ENCODE measurements around the gene SIN3B.

The SIN3B gene

DNA sequence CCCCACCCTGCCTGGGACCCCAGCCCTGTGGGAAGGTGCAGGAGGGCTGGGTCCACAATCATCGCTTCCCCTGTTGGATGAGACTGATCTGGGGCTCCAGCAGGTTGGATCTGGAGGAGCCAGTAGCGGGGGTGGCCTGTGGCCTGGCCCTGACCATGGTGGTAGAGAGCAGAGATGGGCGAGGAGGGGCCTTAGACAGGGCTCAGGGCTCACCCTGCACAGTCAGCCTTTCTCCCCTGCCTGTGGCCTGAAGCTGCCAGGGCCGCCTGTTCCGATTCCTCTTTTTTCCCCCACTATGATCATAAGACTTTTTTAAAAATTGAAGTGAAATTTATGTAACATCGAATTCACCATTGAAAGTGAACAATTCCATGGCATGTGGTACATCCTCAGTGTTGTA lies 18.2 kb downstream of the SIN3B start:
- Histone ChIP-seq H3K4me3 (ENCODE audit: low read length) (no peak overlapping the region), H3K36me3 (ENCODE audit: control insufficient read depth, low read length) (peaks cover 94% of the 10 kb centered on the region), H3K27me3 (ENCODE audit: control insufficient read depth, low read length) (no peaks in the 10 kb centered on the region), H3F3A (ENCODE audit: control insufficient read depth, insufficient read depth) (no peaks in the 10 kb centered on the region), H4K20me1 (ENCODE audit: control insufficient read depth, insufficient read depth, low read depth, low read length) (no peaks in the 10 kb centered on the region), H3K4me2 (ENCODE audit: low read length) (no peak overlapping the region), H3K4me1 (ENCODE audit: control insufficient read depth, low read length) (no peaks in the 10 kb centered on the region), H3K27ac (ENCODE audit: low read depth, low read length) (no peak overlapping the region), H3K79me2 (ENCODE audit: control insufficient read depth, low read length) (no peaks in the 10 kb centered on the region), H3K9me2 (replicated peaks; ENCODE audit: control insufficient read depth, low read length) (no peaks in the 10 kb centered on the region), H3K9me3 (ENCODE audit: control insufficient read depth, insufficient read depth, low read length) (no peaks in the 10 kb centered on the region)
- TF ChIP-seq, protein P1, sequence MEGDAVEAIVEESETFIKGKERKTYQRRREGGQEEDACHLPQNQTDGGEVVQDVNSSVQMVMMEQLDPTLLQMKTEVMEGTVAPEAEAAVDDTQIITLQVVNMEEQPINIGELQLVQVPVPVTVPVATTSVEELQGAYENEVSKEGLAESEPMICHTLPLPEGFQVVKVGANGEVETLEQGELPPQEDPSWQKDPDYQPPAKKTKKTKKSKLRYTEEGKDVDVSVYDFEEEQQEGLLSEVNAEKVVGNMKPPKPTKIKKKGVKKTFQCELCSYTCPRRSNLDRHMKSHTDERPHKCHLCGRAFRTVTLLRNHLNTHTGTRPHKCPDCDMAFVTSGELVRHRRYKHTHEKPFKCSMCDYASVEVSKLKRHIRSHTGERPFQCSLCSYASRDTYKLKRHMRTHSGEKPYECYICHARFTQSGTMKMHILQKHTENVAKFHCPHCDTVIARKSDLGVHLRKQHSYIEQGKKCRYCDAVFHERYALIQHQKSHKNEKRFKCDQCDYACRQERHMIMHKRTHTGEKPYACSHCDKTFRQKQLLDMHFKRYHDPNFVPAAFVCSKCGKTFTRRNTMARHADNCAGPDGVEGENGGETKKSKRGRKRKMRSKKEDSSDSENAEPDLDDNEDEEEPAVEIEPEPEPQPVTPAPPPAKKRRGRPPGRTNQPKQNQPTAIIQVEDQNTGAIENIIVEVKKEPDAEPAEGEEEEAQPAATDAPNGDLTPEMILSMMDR (IDR thresholded peaks at IDR 0.05; ENCODE audit: low read depth, low read length, poor library complexity, severe bottlenecking) = no peak
- TF ChIP-seq EZH2phosphoT487 (IDR thresholded peaks at IDR 0.05; ENCODE audit: borderline replicate concordance, low read length) = no peak

DNA sequence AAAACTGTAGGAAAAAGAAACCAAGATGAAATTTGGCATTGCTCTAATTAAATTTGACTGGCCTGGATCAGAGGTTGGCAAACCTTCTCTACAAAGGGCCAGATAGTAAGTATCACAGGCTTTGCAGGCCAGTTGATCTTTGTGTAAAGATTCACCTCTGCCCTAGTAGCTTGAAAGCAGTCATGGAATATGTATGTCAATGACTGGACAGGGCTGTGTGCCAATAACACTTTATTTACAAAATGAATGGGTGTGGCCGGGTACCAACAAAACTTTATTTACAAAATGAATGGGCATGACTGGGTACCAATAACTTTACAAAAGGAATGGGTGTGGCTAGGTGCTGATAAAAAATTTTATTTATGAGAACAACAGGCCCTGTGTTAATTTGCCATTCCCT lies 20.0 kb downstream of the SIN3B start:
- Histone ChIP-seq H3K27ac (ENCODE audit: low read depth, low read length) (no peak overlapping the region), H3F3A (ENCODE audit: control insufficient read depth, insufficient read depth) (no peaks in the 10 kb centered on the region), H3K27me3 (ENCODE audit: control insufficient read depth, low read length) (no peaks in the 10 kb centered on the region), H3K36me3 (ENCODE audit: control insufficient read depth, low read length) (peaks cover 93% of the 10 kb centered on the region), H3K4me3 (ENCODE audit: low read length) (no peak overlapping the region), H3K9me3 (ENCODE audit: control insufficient read depth, insufficient read depth, low read length) (no peaks in the 10 kb centered on the region), H3K4me1 (ENCODE audit: control insufficient read depth, low read length) (no peaks in the 10 kb centered on the region), H4K20me1 (ENCODE audit: control insufficient read depth, insufficient read depth, low read depth, low read length) (no peaks in the 10 kb centered on the region), H3K4me2 (ENCODE audit: low read length) (no peak overlapping the region), H3K79me2 (ENCODE audit: control insufficient read depth, low read length) (no peaks in the 10 kb centered on the region), H3K9me2 (replicated peaks; ENCODE audit: control insufficient read depth, low read length) (no peaks in the 10 kb centered on the region)
- TF ChIP-seq, protein P1 (IDR thresholded peaks at IDR 0.05; ENCODE audit: low read depth, low read length, poor library complexity, severe bottlenecking) = no peak
- no peak for TF ChIP-seq EZH2phosphoT487 (IDR thresholded peaks at IDR 0.05; ENCODE audit: borderline replicate concordance, low read length)

DNA sequence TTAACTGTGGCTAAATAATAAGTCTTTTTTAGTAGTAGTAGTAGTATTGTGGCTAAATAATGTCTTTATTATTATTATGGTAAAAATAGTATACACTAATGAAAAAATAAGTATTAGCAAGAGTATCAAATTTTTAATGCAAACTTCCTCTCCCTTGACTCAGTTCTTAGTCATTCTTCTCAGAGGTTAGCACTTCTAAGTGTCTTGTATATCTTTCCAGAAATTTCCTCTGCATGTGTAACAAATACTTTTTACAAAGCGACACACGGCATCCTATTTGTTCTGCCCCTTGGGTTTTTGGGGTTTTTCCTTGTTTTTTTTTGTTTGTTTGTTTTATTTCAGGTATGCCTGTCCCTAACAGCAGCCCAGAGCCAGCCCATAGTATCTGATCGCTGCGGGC lies 20.9 kb downstream of the SIN3B start:
- Histone ChIP-seq H3K4me3 (ENCODE audit: low read length) (no peak overlapping the region), H3K9me3 (ENCODE audit: control insufficient read depth, insufficient read depth, low read length) (no peaks in the 10 kb centered on the region), H3F3A (ENCODE audit: control insufficient read depth, insufficient read depth) (no peaks in the 10 kb centered on the region), H3K36me3 (ENCODE audit: control insufficient read depth, low read length) (peaks cover 93% of the 10 kb centered on the region), H3K9me2 (replicated peaks; ENCODE audit: control insufficient read depth, low read length) (no peaks in the 10 kb centered on the region), H3K27me3 (ENCODE audit: control insufficient read depth, low read length) (no peaks in the 10 kb centered on the region), H3K4me1 (ENCODE audit: control insufficient read depth, low read length) (no peaks in the 10 kb centered on the region), H3K27ac (ENCODE audit: low read depth, low read length) (no peak overlapping the region), H3K79me2 (ENCODE audit: control insufficient read depth, low read length) (no peaks in the 10 kb centered on the region), H3K4me2 (ENCODE audit: low read length) (no peak overlapping the region), H4K20me1 (ENCODE audit: control insufficient read depth, insufficient read depth, low read depth, low read length) (no peaks in the 10 kb centered on the region)
- TF ChIP-seq, protein P1 (IDR thresholded peaks at IDR 0.05; ENCODE audit: low read depth, low read length, poor library complexity, severe bottlenecking) = no peak
- no peak for TF ChIP-seq EZH2phosphoT487 (IDR thresholded peaks at IDR 0.05; ENCODE audit: borderline replicate concordance, low read length)
